Psoas muscle (tissue), 8 donors: ENCODE data around the gene TRIM25. TPM values are rescaled to one million over a fixed set of nuclear protein-coding genes. Genes with fewer than 3 reads are reported as not detected.

Experiments
- ATAC-seq, 4 donors: fragments of 200-7000 bp; cut with Tn5 transposase; one replicate each; pipeline ENCODE4 v1.9.1; 2020; ENCODE audit warnings: moderate library complexity in 3 of 4, mild to moderate bottlenecking in 2 of 4
- DNase-seq, 2 donors: peaks; one replicate each; pipeline ENCODE4 v3.0.0-alpha.2; 2020
- H3K27ac ChIP-seq: fragments of 200-600 bp; one replicate; pipeline ENCODE4 v1.8.0; 2022
- H3K27me3 ChIP-seq, 3 donors: fragments of 200-600 bp in 1 of 3; one replicate each; pipeline versions ENCODE4 v1.6.1 to v1.8.0; 2013 to 2022; ENCODE audit warnings: low read length in 2 of 3, mild to moderate bottlenecking in 2 of 3, moderate library complexity in 1 of 3; ENCODE audit not compliant: insufficient read depth in 3 of 3
- H3K36me3 ChIP-seq, 2 donors: fragments of 200-600 bp in 1 of 2; one replicate each; pipeline versions ENCODE4 v1.6.1 to v1.8.0; 2013 to 2022; ENCODE audit warnings: low read depth in 1 of 2, mild to moderate bottlenecking in 1 of 2, moderate library complexity in 1 of 2; ENCODE audit not compliant: insufficient read depth in 1 of 2
- H3K4me1 ChIP-seq: fragments of 200-600 bp; one replicate; pipeline ENCODE4 v1.8.0; 2022
- H3K4me3 ChIP-seq: fragments of 200-600 bp; one replicate; pipeline ENCODE4 v1.8.0; 2022; ENCODE audit warnings: mild to moderate bottlenecking
- H3K9me3 ChIP-seq: fragments of 200-600 bp; one replicate; pipeline ENCODE4 v1.8.0; 2022
- CTCF ChIP-seq: fragments of 200-600 bp; IDR thresholded peaks from one replicate; pipeline ENCODE4 v1.8.0; 2022; ENCODE audit warnings: antibody characterized with exemption
- WGBS, 3 donors: extraction: QIAGEN DNeasy Blood & Tissue Kit; methylation state at CpG; one replicate each; pipeline versions ENCODE4 v1.1.6 to v1.1.7; 2013; 5-methylcytosine and 5-hydroxymethylcytosine counted together
- intact Hi-C, 2 donors: fragments of 100-400 bp; cut with DNase I; formaldehyde crosslinking; loops; one replicate each; pipeline versions ENCODE4 v1.11.0 to v1.14.2; 2022
- long read RNA-seq, 2 donors: library from polyadenylated mRNA; unstranded; transcript quantifications; one replicate each; pipeline ENCODE4 v2.0.0, GENCODE V29; 2021
- polyA plus RNA-seq, 3 donors: library from polyadenylated mRNA; stranded (reverse); fragments of 200-250 nt; gene quantifications; one replicate each; pipeline ENCODE4 v1.2.3, GENCODE V29; 2013
- total RNA-seq, 4 donors: library from RNA; stranded (reverse); fragmentation: NEBNext Ultra II Directional in 2 of 4; extraction: Animal tissue kit (Norgen Biotek cat#: 25700) in 2 of 4; gene quantifications; one replicate each; pipeline versions ENCODE4 v1.2.1 to v1.2.4, GENCODE V29; 2021 to 2023
- donor health status: healthy with polysubstance abuse.
- donor health status: DM: no; HTN: no; CAD: no; lungs with moderate emphysema.
- donor health status: Bipolar disorder and iron deficiency.
- donor health status: healthy.
- donor health status: DM: yes; HTN: yes; CAD: no.
- donor health status: DM: no; HTN: no; CAD: no.
- donor health status: DM: no; HTN: no; CAD: no.
- donor health status: DM: yes; HTN: yes; CAD: no.

TRIM25 gene
- total RNA-seq = 10 to 100 TPM; 12.4 to 20.0 (median 17.1) TPM
- 1 to 10 TPM; 5.1 to 9.9 (median 9.2) TPM for polyA plus RNA-seq
- long read RNA-seq, donor 1, partial matches to known transcripts = 0 of 3 reads
- long read RNA-seq, donor 1, other reads (novel, unspliced or antisense) = 2 of 3 reads
- long read RNA-seq, donor 2, full-length matches to known transcripts = 2 of 17 reads
- long read RNA-seq, donor 2, partial matches to known transcripts = 2 of 17 reads
- long read RNA-seq, donor 2, other reads (novel, unspliced or antisense) = 13 of 17 reads

- H3K36me3 ChIP-seq = no peaks in the 10 kb centered on the region
- intact Hi-C loops = no loop called here
- ATAC-seq = peak; percentile 93 to 97 (median 94)
- H3K4me3 ChIP-seq = peak within 1 kb of the TSS; percentile 81
- WGBS, 3 donors = 0% methylated on average over 47 to 58 of the region's 58 CpGs
- peaks cover 38% of the 10 kb centered on the region for H3K4me1 ChIP-seq
- TF ChIP-seq CTCF = no peak
- no peaks in the 10 kb centered on the region for H3K27me3 ChIP-seq
- peak within 1 kb of the TSS; percentile 88 for H3K27ac ChIP-seq
- no peaks in the 10 kb centered on the region for H3K9me3 ChIP-seq
- DNase-seq = peak; percentile 93 to 96
These were observed at the start of gene TRIM25 for GRCh38 chr17:56913867-56914580. TRIM25 (minus strand) TSS chr17:56914049; CDS start chr17:56913988, 61 bp downstream.

- ATAC-seq = peak; percentile 98 to 99 (median 99)
- peak; percentile 100 for TF ChIP-seq CTCF
- Histone ChIP-seq H3K4me3 (peak within 1 kb of the TSS; percentile 80), H3K36me3 (no peaks in the 10 kb centered on the region), H3K27me3 (no peaks in the 10 kb centered on the region), H3K9me3 (no peaks in the 10 kb centered on the region), H3K27ac (peak within 1 kb of the TSS; percentile 87), H3K4me1 (peaks cover 16% of the 10 kb centered on the region)
- peak; percentile 91 to 95 for DNase-seq
- WGBS, 3 donors = 4% methylated on average over 54 to 59 of the region's 59 CpGs
- intact Hi-C loops = no loop called here
These were observed 47.0 kb upstream of the TRIM25 start, which contains the start of gene COIL for GRCh38 chr17:56960596-56961538. COIL (minus strand) TSS chr17:56961050; CDS start chr17:56961019, 31 bp downstream.

GRCh38 chr17:56956992-56957391, 43.1 kb upstream of the TRIM25 start:
- intact Hi-C loops = no loop called here
- Histone ChIP-seq H3K4me1 (peaks cover 16% of the 10 kb centered on the region), H3K9me3 (no peaks in the 10 kb centered on the region), H3K27ac (no peak overlapping the region), H3K36me3 (peaks cover 0 to 4% of the 10 kb centered on the region in 2 donors), H3K27me3 (no peaks in the 10 kb centered on the region), H3K4me3 (no peak overlapping the region)
- TF ChIP-seq CTCF = no peak
- 95 to 98% (median 96%) methylated on average over 5 of the region's 5 CpGs for WGBS, 3 donors
- DNase-seq = no peak
- no peak for ATAC-seq

- Histone ChIP-seq H3K27ac (no peak overlapping the region), H3K36me3 (peaks cover 0 to 67% of the 10 kb centered on the region in 2 donors), H3K4me1 (no peaks in the 10 kb centered on the region), H3K4me3 (no peak overlapping the region), H3K27me3 (no peaks in the 10 kb centered on the region), H3K9me3 (no peaks in the 10 kb centered on the region)
- intact Hi-C loops = no loop called here
- 56 to 70% (median 57%) methylated on average over 3 of the region's 3 CpGs for WGBS, 3 donors
- ATAC-seq = no peak
- no peak for TF ChIP-seq CTCF
- no peak for DNase-seq
These were observed 35.7 kb upstream of the TRIM25 start for GRCh38 chr17:56949595-56949994.
